ENCODE results near the gene KCNIP2.
A peak's percentile ranks its signal among the peaks of the same experiment; 100 is the strongest.

KCNIP2 gene

DNA sequence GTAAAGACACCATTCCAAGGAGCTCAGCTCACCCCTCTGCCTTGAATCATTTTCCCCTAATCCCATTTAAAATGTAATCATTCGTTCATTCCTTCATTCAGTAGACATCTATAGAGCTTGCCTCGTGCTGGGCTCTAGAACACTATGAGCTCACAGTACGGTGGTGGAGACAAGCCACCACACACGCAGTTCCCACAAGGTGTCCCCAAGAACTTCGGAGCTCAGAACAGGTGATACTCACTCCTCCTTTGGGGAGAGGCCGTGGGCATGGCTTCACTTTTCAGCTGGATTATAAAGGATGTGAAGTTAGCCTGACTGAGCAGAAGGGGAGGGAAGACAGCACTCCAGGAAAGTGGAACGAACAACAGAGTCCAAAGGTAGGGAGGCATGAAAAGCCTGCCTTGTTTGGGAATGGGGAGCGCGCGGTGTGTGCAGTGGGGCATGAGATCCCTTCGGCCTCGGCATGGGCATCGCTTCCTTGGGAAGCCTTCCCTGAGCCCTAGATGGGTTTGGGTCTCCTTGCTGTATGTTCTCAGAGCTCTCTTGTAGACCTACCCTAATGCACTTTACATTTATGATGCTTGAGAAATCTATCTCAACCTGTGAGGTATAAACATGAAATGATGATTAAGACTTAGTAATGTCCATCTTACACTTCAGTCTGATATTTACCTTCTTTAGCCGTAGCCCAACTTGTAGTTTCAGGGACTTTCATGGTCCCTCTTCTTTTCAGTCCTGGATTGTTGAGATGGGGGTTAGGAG is 24.5 kb downstream of the KCNIP2 start:
- Histone ChIP-seq H3K4me3 (ENCODE audit: control insufficient read depth in 1 of 7, extremely low read depth in 1 of 7, insufficient read depth in 4 of 7, low read depth in 2 of 7, low read length in 6 of 7) (peak overlapping the region in 6 of 7 experiments; percentile 62 to 98 (median 96)), H3K4me1 (ENCODE audit: control extremely low read depth in 1 of 4, control insufficient read depth in 4 of 4, insufficient read depth in 4 of 4, low read length in 3 of 4) (peaks cover 19 to 45% (median 29%) of the 10 kb centered on the region in 4 experiments), H3K36me3 (ENCODE audit: control insufficient read depth in 4 of 4, insufficient read depth in 4 of 4, low read length in 3 of 4) (peaks cover 0 to 2% (median 0%) of the 10 kb centered on the region in 4 experiments), H3K27me3 (replicated peaks in 2 of 5; ENCODE audit: control insufficient read depth in 4 of 5, insufficient read depth in 5 of 5, low read length in 4 of 5) (no peaks in the 10 kb centered on the region), H3K27ac (ENCODE audit: insufficient read depth in 1 of 2, low read depth in 1 of 2, low read length in 2 of 2, poor library complexity in 1 of 2, severe bottlenecking in 2 of 2) (peak overlapping the region; percentile 29 to 89), H3K9me3 (ENCODE audit: control extremely low read depth in 1 of 5, control insufficient read depth in 4 of 5, insufficient read depth in 2 of 5, low read depth in 1 of 5, low read length in 4 of 5) (no peaks in the 10 kb centered on the region)
- ChIA-PET POLR2A (interaction anchor here (0.6 to 1.4 kb wide), 4 partner anchors 8 to 1820 kb away, joined by 3 to 8 read pairs (median 4); no protein-coding TSS in a partner anchor), CTCF (interaction anchor here (1.1 to 5.8 kb wide), 10 partner anchors 9 to 191 kb away, joined by 3 to 27 read pairs (median 6); no protein-coding TSS in a partner anchor)
- DNase-seq = no peak
- WGBS (ENCODE audit: insufficient coverage) = 28% methylated on average over 12 of the region's 14 CpGs

DNA sequence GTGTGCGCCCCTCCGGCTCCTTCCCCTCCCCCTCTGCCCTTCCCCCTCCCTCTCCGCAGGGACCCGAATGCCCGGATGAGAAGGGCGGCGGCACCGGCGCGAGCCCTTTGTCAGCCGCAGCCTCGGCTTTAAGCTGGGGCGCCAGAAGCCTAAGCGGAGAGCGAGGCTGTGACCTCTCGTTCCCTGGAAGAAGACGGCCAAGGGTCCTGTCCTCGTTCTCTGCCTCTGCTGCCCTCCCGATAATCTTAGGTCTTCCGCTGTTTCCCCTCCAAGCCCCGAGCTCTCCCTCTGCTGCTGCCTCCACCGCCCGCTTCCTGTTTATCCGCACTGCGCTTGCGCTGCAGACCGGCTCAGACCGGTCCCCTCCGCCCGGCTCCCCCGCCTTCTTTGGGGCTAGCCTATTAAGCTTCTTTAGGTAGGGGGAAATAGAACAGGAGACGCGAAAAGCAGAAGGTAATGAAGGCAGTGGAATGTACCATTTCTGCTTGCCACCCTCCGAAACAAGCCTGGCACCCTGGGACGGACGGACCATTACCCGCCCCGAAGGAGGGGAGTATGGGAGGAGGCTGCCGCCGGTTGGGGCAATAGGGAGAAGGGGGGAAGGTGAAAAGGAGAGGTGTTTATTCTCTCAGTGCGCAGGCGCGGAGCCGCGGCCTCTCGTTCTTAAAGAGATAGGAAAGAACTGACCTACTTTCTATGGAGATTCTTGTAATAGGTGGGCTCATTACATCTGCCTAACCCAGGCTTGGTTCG is 25.3 kb downstream of the KCNIP2 start, which contains the start of gene OGA:
Gene OGA (minus strand): TSS at position 326 of the 753 bp plus-strand sequence. CDS start 422 bp downstream, outside the sequence.
- peaks cover 19 to 48% (median 30%) of the 10 kb centered on the region in 4 experiments for H3K4me1 ChIP-seq (ENCODE audit: control extremely low read depth in 1 of 4, control insufficient read depth in 4 of 4, insufficient read depth in 4 of 4, low read length in 3 of 4)
- peaks cover 0 to 2% (median 1%) of the 10 kb centered on the region in 4 experiments for H3K36me3 ChIP-seq (ENCODE audit: control insufficient read depth in 4 of 4, insufficient read depth in 4 of 4, low read length in 3 of 4)
- peak within 1 kb of the TSS; percentile 81 to 89 for H3K27ac ChIP-seq (ENCODE audit: insufficient read depth in 1 of 2, low read depth in 1 of 2, low read length in 2 of 2, poor library complexity in 1 of 2, severe bottlenecking in 2 of 2)
- POLR2A ChIA-PET = interaction anchor here (1.2 to 1.4 kb wide), 2 partner anchors 9 to 11 kb away, joined by 4 read pairs; no protein-coding TSS in a partner anchor
- no peaks in the 10 kb centered on the region for H3K9me3 ChIP-seq (ENCODE audit: control extremely low read depth in 1 of 5, control insufficient read depth in 4 of 5, insufficient read depth in 2 of 5, low read depth in 1 of 5, low read length in 4 of 5)
- H3K27me3 ChIP-seq (replicated peaks in 2 of 5; ENCODE audit: control insufficient read depth in 4 of 5, insufficient read depth in 5 of 5, low read length in 4 of 5) = no peaks in the 10 kb centered on the region
- WGBS (ENCODE audit: insufficient coverage) = 0% methylated on average over 19 of the region's 47 CpGs
- peak; percentile 100 for DNase-seq
- peak within 1 kb of the TSS; percentile 83 to 98 (median 96) for H3K4me3 ChIP-seq (ENCODE audit: control insufficient read depth in 1 of 7, extremely low read depth in 1 of 7, insufficient read depth in 4 of 7, low read depth in 2 of 7, low read length in 6 of 7)
- CTCF ChIA-PET = interaction anchor here (0.7 to 5.8 kb wide), 10 partner anchors 9 to 192 kb away, joined by 3 to 27 read pairs (median 4); no protein-coding TSS in a partner anchor

- peak overlapping the region; percentile 83 to 98 (median 96) for H3K4me3 ChIP-seq (ENCODE audit: control insufficient read depth in 1 of 7, extremely low read depth in 1 of 7, insufficient read depth in 4 of 7, low read depth in 2 of 7, low read length in 6 of 7)
- H3K27ac ChIP-seq (ENCODE audit: insufficient read depth in 1 of 2, low read depth in 1 of 2, low read length in 2 of 2, poor library complexity in 1 of 2, severe bottlenecking in 2 of 2) = peak overlapping the region; percentile 81 to 89
- no peaks in the 10 kb centered on the region for H3K27me3 ChIP-seq (replicated peaks in 2 of 5; ENCODE audit: control insufficient read depth in 4 of 5, insufficient read depth in 5 of 5, low read length in 4 of 5)
- DNase-seq = peak; percentile 59 to 84 (median 78)
- H3K36me3 ChIP-seq (ENCODE audit: control insufficient read depth in 4 of 4, insufficient read depth in 4 of 4, low read length in 3 of 4) = peaks cover under 1 to 6% (median 4%) of the 10 kb centered on the region in 4 experiments
- ChIA-PET CTCF (interaction anchor here (0.7 to 5.8 kb wide), 7 partner anchors 10 to 179 kb away, joined by 3 to 27 read pairs (median 6); no protein-coding TSS in a partner anchor), POLR2A (interaction anchor here (1.4 kb wide), 1 partner anchor 10 kb away, joined by 4 read pairs; no protein-coding TSS in a partner anchor)
- H3K4me1 ChIP-seq (ENCODE audit: control extremely low read depth in 1 of 4, control insufficient read depth in 4 of 4, insufficient read depth in 4 of 4, low read length in 3 of 4) = peaks cover 19 to 48% (median 30%) of the 10 kb centered on the region in 4 experiments
- H3K9me3 ChIP-seq (ENCODE audit: control extremely low read depth in 1 of 5, control insufficient read depth in 4 of 5, insufficient read depth in 2 of 5, low read depth in 1 of 5, low read length in 4 of 5) = no peaks in the 10 kb centered on the region
- WGBS (ENCODE audit: insufficient coverage) = 0% methylated on average over 37 of the region's 44 CpGs
These were observed 26.1 kb downstream of the KCNIP2 start for GRCh38 chr10:101817337-101818118.

GRCh38 chr10:101816913-101817336 is 26.7 kb downstream of the KCNIP2 start:
- H3K4me3 ChIP-seq (ENCODE audit: control insufficient read depth in 1 of 7, extremely low read depth in 1 of 7, insufficient read depth in 4 of 7, low read depth in 2 of 7, low read length in 6 of 7) = peak overlapping the region; percentile 83 to 98 (median 96)
- no peaks in the 10 kb centered on the region for H3K27me3 ChIP-seq (replicated peaks in 2 of 5; ENCODE audit: control insufficient read depth in 4 of 5, insufficient read depth in 5 of 5, low read length in 4 of 5)
- ChIA-PET POLR2A (interaction anchor here (0.7 kb wide), 1 partner anchor 1906 kb away, joined by 4 read pairs; no protein-coding TSS in a partner anchor), CTCF (interaction anchor here (5.8 kb wide), 1 partner anchor 24 kb away, joined by 27 read pairs; no protein-coding TSS in a partner anchor)
- WGBS (ENCODE audit: insufficient coverage) = 3% methylated on average over 10 of the region's 14 CpGs
- DNase-seq = no peak
- peaks cover 5 to 12% (median 8%) of the 10 kb centered on the region in 4 experiments for H3K36me3 ChIP-seq (ENCODE audit: control insufficient read depth in 4 of 4, insufficient read depth in 4 of 4, low read length in 3 of 4)
- peaks cover 19 to 48% (median 30%) of the 10 kb centered on the region in 4 experiments for H3K4me1 ChIP-seq (ENCODE audit: control extremely low read depth in 1 of 4, control insufficient read depth in 4 of 4, insufficient read depth in 4 of 4, low read length in 3 of 4)
- H3K9me3 ChIP-seq (ENCODE audit: control extremely low read depth in 1 of 5, control insufficient read depth in 4 of 5, insufficient read depth in 2 of 5, low read depth in 1 of 5, low read length in 4 of 5) = no peaks in the 10 kb centered on the region
- H3K27ac ChIP-seq (ENCODE audit: insufficient read depth in 1 of 2, low read depth in 1 of 2, low read length in 2 of 2, poor library complexity in 1 of 2, severe bottlenecking in 2 of 2) = peak overlapping the region; percentile 81 to 89

GRCh38 chr10:101816376-101816775 is 27.2 kb downstream of the KCNIP2 start:
- ChIA-PET POLR2A (interaction anchor here (0.7 kb wide), 1 partner anchor 1907 kb away, joined by 4 read pairs; no protein-coding TSS in a partner anchor), CTCF (interaction anchor here (5.8 kb wide), 1 partner anchor 24 kb away, joined by 27 read pairs; no protein-coding TSS in a partner anchor)
- H3K27ac ChIP-seq (ENCODE audit: insufficient read depth in 1 of 2, low read depth in 1 of 2, low read length in 2 of 2, poor library complexity in 1 of 2, severe bottlenecking in 2 of 2) = peak overlapping the region; percentile 81 to 89
- WGBS (ENCODE audit: insufficient coverage) = 0% methylated on average over 1 of the region's 5 CpGs
- H3K9me3 ChIP-seq (ENCODE audit: control extremely low read depth in 1 of 5, control insufficient read depth in 4 of 5, insufficient read depth in 2 of 5, low read depth in 1 of 5, low read length in 4 of 5) = no peaks in the 10 kb centered on the region
- peaks cover 19 to 48% (median 30%) of the 10 kb centered on the region in 4 experiments for H3K4me1 ChIP-seq (ENCODE audit: control extremely low read depth in 1 of 4, control insufficient read depth in 4 of 4, insufficient read depth in 4 of 4, low read length in 3 of 4)
- H3K27me3 ChIP-seq (replicated peaks in 2 of 5; ENCODE audit: control insufficient read depth in 4 of 5, insufficient read depth in 5 of 5, low read length in 4 of 5) = no peaks in the 10 kb centered on the region
- peak overlapping the region in 6 of 7 experiments; percentile 83 to 98 (median 96) for H3K4me3 ChIP-seq (ENCODE audit: control insufficient read depth in 1 of 7, extremely low read depth in 1 of 7, insufficient read depth in 4 of 7, low read depth in 2 of 7, low read length in 6 of 7)
- peaks cover 5 to 17% (median 11%) of the 10 kb centered on the region in 4 experiments for H3K36me3 ChIP-seq (ENCODE audit: control insufficient read depth in 4 of 4, insufficient read depth in 4 of 4, low read length in 3 of 4)
- no peak for DNase-seq
